OCI-LY7 (cell line): Measurements from ENCODE around the gene HMX2. TPM values are rescaled to one million over a fixed set of nuclear protein-coding genes. Genes with fewer than 3 reads are reported as not detected.

Source experiments
- BruUV-seq: library from RNA; stranded (reverse); fragments of 400-500 nt; replicated peaks from 2 replicates; lab custom pipeline; 2021; lab: Mats Ljungman, UMichigan
- CTCF ChIA-PET: fragments of 300-600 bp; sonication (Branson Sonifier 250); formaldehyde crosslinking; loops from one replicate; lab custom pipeline; 2022; ENCODE audit warnings: antibody characterized with exemption; ENCODE audit not compliant: unreplicated experiment; lab: Charles Lee
- POLR2A ChIA-PET: fragments of 300-600 bp; sonication (Branson Sonifier 250); formaldehyde crosslinking; loops from one replicate; lab custom pipeline; 2022; ENCODE audit warnings: antibody characterized with exemption; lab: Charles Lee
- DNase-seq: peaks from one replicate; pipeline ENCODE4 v3.0.0-alpha.2; 2015; ENCODE audit warnings: low spot score
- H2AFZ ChIP-seq: fragments of 200-600 bp; sonication (generic), shearing (Covaris generic); 2 replicates; pipeline ENCODE4 v1.6.1; 2014; ENCODE audit warnings: mild to moderate bottlenecking, antibody characterized with exemption, low read length, moderate library complexity
- H3K27ac ChIP-seq: fragments of 200-600 bp; sonication (generic); 2 replicates; pipeline ENCODE4 v1.5.1; 2014; ENCODE audit warnings: mixed run types, low read depth, mild to moderate bottlenecking, moderate library complexity, low read length, inconsistent platforms; ENCODE audit not compliant: poor library complexity, severe bottlenecking
- H3K36me3 ChIP-seq: fragments of 200-600 bp; sonication (generic); 2 replicates; pipeline ENCODE4 v1.6.1; 2014; ENCODE audit warnings: mild to moderate bottlenecking, antibody characterized with exemption, low read length, moderate library complexity, mixed read lengths; ENCODE audit not compliant: insufficient read depth
- H3K4me1 ChIP-seq: fragments of 200-600 bp; sonication (generic); 2 replicates; pipeline ENCODE4 v1.5.1; 2014; ENCODE audit warnings: mild to moderate bottlenecking, low read length; ENCODE audit not compliant: insufficient read depth, poor library complexity, severe bottlenecking
- H3K4me2 ChIP-seq: fragments of 200-600 bp; sonication (generic); 2 replicates; pipeline ENCODE4 v1.6.1; 2014; ENCODE audit warnings: mild to moderate bottlenecking, low read length
- H3K4me3 ChIP-seq: fragments of 200-600 bp; sonication (generic); 2 replicates; pipeline ENCODE4 v1.5.1; 2014; ENCODE audit warnings: mild to moderate bottlenecking, low read depth, low read length; ENCODE audit not compliant: poor library complexity, severe bottlenecking
- H3K79me2 ChIP-seq: fragments of 200-600 bp; sonication (generic); 2 replicates; pipeline ENCODE4 v1.6.1; 2016; ENCODE audit warnings: low read depth, mild to moderate bottlenecking, low read length, moderate library complexity, mixed read lengths; ENCODE audit not compliant: insufficient read depth
- H3K9me2 ChIP-seq: fragments of 200-600 bp; sonication (generic); 2 replicates; pipeline ENCODE4 v1.6.1; 2016; ENCODE audit warnings: mild to moderate bottlenecking, low read length, mixed read lengths; ENCODE audit not compliant: insufficient read depth
- H3K9me3 ChIP-seq: fragments of 200-600 bp; sonication (generic); 2 replicates; pipeline ENCODE4 v1.6.1; 2014; ENCODE audit warnings: mild to moderate bottlenecking, mixed run types, low read length, mixed read lengths
- H4K20me1 ChIP-seq: fragments of 200-600 bp; sonication (generic); 2 replicates; pipeline ENCODE4 v1.6.1; 2014; ENCODE audit warnings: mild to moderate bottlenecking, antibody characterized with exemption, low read length, moderate library complexity, mixed read lengths; ENCODE audit not compliant: insufficient read depth
- CTCF ChIP-seq: fragments of 200-600 bp; sonication (generic); conservative IDR thresholded peaks from 2 replicates; pipeline ENCODE4 v1.5.1; 2014; ENCODE audit warnings: mild to moderate bottlenecking, antibody characterized with exemption, low read length, moderate library complexity, mixed read lengths
- EZH2phosphoT487 ChIP-seq: fragments of 200-600 bp; sonication (generic); IDR thresholded peaks from 2 replicates; pipeline ENCODE4 v1.6.1; 2018; ENCODE audit warnings: low read depth, borderline replicate concordance, mild to moderate bottlenecking, mixed run types, antibody characterized with exemption, low read length, moderate library complexity, mixed read lengths
- intact Hi-C: fragments of 100-400 bp; cut with micrococcal nuclease; formaldehyde crosslinking; loops from one replicate; pipeline ENCODE4 v1.10.0; 2022; ENCODE audit not compliant: unreplicated experiment
- total RNA-seq, 2 experiments: library from RNA; depleted of rRNA in 1 of 2; stranded (reverse); fragments of >200 nt in 1 of 2; shearing (Covaris generic) in 1 of 2; gene quantifications; 2 replicates each; pipeline ENCODE4 v1.2.3, GENCODE V29; 2014 to 2022

HMX2 gene
- total RNA-seq, 2 experiments from 2014 or later, result 1.2 to 2.4 TPM

GRCh38 chr10:123180101-123181090, 32.5 kb downstream of the HMX2 start:
- TF ChIP-seq EZH2phosphoT487 (no peak), CTCF (no peak)
- H2AFZ ChIP-seq, result no peak overlapping the region
- no peak overlapping the region for H3K4me2 ChIP-seq
- POLR2A ChIA-PET, result no interaction called here
- H3K4me1 ChIP-seq, result no peaks in the 10 kb centered on the region
- peaks cover 19% of the 10 kb centered on the region for H3K36me3 ChIP-seq
- intact Hi-C loops, result no loop called here
- peaks cover 15% of the 10 kb centered on the region; the same call in 1 of the 2 replicates for H3K9me3 ChIP-seq
- H3K9me2 ChIP-seq, result no peaks in the 10 kb centered on the region
- DNase-seq, result no peak
- CTCF ChIA-PET, result no interaction called here
- no peak overlapping the region for H3K27ac ChIP-seq
- H4K20me1 ChIP-seq, result no peaks in the 10 kb centered on the region
- BruUV-seq, result no TSS peak
- H3K79me2 ChIP-seq, result no peaks in the 10 kb centered on the region
- H3K4me3 ChIP-seq, result no peak overlapping the region

- CTCF ChIA-PET, result no interaction called here
Observed at GRCh38 chr10:123183724-123184123, 35.8 kb downstream of the HMX2 start.

More at GRCh38 chr10:123183724-123184123, 35.8 kb downstream of the HMX2 start:
- no peak for DNase-seq
- TF ChIP-seq CTCF (no peak), EZH2phosphoT487 (no peak)
- intact Hi-C loops, result no loop called here
- H3K36me3 ChIP-seq, result no peaks in the 10 kb centered on the region; the same call in 1 of the 2 replicates
- H3K9me2 ChIP-seq, result no peaks in the 10 kb centered on the region
- H3K4me3 ChIP-seq, result no peak overlapping the region
- POLR2A ChIA-PET, result no interaction called here
- H3K27ac ChIP-seq, result no peak overlapping the region
- no peak overlapping the region for H2AFZ ChIP-seq
- no peaks in the 10 kb centered on the region for H3K79me2 ChIP-seq
- H3K4me2 ChIP-seq, result no peak overlapping the region
- H3K9me3 ChIP-seq, result peaks cover 15% of the 10 kb centered on the region; the same call in 1 of the 2 replicates
- H3K4me1 ChIP-seq, result no peaks in the 10 kb centered on the region
- no peaks in the 10 kb centered on the region for H4K20me1 ChIP-seq
- no TSS peak for BruUV-seq
